Measurements from ENCODE around the gene ID2. TPM values are rescaled to one million over a fixed set of nuclear protein-coding genes. Genes with fewer than 3 reads are reported as not detected.

ID2 gene
- total and polyA plus RNA-seq, 2 of the 13 experiments (the other 11 are each of a cell fraction or from before 2014, with no cell fraction given): 214 to 719 TPM

GRCh38 chr2:8644605-8645175 lies 37.2 kb upstream of the ID2 start (continued):
- TF ChIP-seq CEBPB (IDR thresholded peaks at IDR 0.05; ENCODE audit: borderline replicate concordance, low read depth, low read length): peak; percentile 64
- TF ChIP-seq, protein P1, sequence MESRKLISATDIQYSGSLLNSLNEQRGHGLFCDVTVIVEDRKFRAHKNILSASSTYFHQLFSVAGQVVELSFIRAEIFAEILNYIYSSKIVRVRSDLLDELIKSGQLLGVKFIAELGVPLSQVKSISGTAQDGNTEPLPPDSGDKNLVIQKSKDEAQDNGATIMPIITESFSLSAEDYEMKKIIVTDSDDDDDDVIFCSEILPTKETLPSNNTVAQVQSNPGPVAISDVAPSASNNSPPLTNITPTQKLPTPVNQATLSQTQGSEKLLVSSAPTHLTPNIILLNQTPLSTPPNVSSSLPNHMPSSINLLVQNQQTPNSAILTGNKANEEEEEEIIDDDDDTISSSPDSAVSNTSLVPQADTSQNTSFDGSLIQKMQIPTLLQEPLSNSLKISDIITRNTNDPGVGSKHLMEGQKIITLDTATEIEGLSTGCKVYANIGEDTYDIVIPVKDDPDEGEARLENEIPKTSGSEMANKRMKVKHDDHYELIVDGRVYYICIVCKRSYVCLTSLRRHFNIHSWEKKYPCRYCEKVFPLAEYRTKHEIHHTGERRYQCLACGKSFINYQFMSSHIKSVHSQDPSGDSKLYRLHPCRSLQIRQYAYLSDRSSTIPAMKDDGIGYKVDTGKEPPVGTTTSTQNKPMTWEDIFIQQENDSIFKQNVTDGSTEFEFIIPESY (CRISPR knock-in tag; IDR thresholded peaks at IDR 0.05): peak; percentile 99
- TF ChIP-seq, protein P2, sequence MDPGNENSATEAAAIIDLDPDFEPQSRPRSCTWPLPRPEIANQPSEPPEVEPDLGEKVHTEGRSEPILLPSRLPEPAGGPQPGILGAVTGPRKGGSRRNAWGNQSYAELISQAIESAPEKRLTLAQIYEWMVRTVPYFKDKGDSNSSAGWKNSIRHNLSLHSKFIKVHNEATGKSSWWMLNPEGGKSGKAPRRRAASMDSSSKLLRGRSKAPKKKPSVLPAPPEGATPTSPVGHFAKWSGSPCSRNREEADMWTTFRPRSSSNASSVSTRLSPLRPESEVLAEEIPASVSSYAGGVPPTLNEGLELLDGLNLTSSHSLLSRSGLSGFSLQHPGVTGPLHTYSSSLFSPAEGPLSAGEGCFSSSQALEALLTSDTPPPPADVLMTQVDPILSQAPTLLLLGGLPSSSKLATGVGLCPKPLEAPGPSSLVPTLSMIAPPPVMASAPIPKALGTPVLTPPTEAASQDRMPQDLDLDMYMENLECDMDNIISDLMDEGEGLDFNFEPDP (CRISPR knock-in tag; conservative IDR thresholded peaks at IDR 0.05): 0 out of 2 replicates have a peak, but pooled peaks have one; percentile 66
- TF ChIP-seq CEBPG (CRISPR knock-in tag; IDR thresholded peaks at IDR 0.05): 0 out of 2 replicates have a peak, but pooled peaks have one; percentile 14
- TF ChIP-seq HNRNPL (IDR thresholded peaks at IDR 0.05; ENCODE audit: low read depth, low read length): peak; percentile 71; the same call in 1 of the 2 replicates
- 0 out of 2 replicates have a peak, but pooled peaks have one; percentile 30 for TF ChIP-seq FOXC1 (CRISPR knock-in tag; IDR thresholded peaks at IDR 0.05; ENCODE audit: borderline replicate concordance)
- 0 out of 2 replicates have a peak, but pooled peaks have one; percentile 37 for TF ChIP-seq ZMYM4 (CRISPR knock-in tag; IDR thresholded peaks at IDR 0.05)
- TF ChIP-seq ZNF574 (CRISPR knock-in tag; IDR thresholded peaks at IDR 0.05): 0 out of 2 replicates have a peak, but pooled peaks have one; percentile 22

Measured in HepG2 (cell line).